Cardiac fibroblast (primary cell): ENCODE measurements around the gene CLDN34.
A peak's percentile ranks its signal among the peaks of the same experiment; 100 is the strongest.

Source experiments
- DNase-seq, 2 donors: peaks; one replicate each; pipeline versions ENCODE4 v3.0.0 to v3.0.0-alpha.2; 2010; ENCODE audit warnings: low read depth in 2 of 2
- H3K4me3 ChIP-seq, 2 donors: replicated peaks in 1 of 2; 1 replicate in 1 of 2; 2 replicates in 1 of 2; pipeline ENCODE4 v1.5.1; 2011; ENCODE audit warnings: low read depth in 2 of 2, low read length in 2 of 2, mild to moderate bottlenecking in 2 of 2, moderate library complexity in 1 of 2
- TF ChIP-seq, protein P1 (sequence below): IDR thresholded peaks from one replicate; pipeline ENCODE4 v1.5.1; 2011; ENCODE audit warnings: low read depth, mild to moderate bottlenecking, low read length, inconsistent platforms

Gene CLDN34

DNA sequence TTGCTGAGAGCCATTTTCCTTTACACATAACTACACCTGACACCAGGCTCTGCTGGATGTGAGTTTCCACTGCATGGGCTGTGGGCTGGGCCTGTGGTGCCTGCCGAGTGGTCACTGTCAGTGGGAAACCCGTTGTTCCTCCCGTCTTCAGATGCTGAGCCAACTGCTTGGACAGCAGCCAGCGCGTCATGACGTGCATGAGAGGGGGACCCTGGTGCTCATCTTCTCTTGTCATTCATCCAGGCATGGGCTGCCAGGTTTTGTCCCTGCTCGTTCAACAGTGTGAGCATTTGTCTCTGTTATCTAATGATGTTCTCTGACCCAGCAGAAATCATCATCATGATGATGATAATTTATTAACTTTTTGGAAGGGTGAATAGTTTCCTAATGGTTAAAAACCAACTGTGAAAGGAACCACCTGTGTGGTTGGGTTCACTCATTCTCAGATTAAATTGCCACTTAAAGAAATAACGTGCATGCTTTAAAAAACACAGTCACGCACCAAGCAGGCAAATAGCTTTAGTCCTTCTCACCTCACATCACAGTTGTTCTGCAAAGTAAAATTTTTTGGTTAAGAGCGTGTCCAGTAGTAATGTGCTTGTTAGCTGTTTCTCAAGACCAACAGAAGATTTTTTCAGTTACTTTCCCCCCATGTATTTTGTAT is 19.9 kb upstream of the CLDN34 start:
- H3K4me3 ChIP-seq: no peak overlapping the region
- TF ChIP-seq, protein P1, sequence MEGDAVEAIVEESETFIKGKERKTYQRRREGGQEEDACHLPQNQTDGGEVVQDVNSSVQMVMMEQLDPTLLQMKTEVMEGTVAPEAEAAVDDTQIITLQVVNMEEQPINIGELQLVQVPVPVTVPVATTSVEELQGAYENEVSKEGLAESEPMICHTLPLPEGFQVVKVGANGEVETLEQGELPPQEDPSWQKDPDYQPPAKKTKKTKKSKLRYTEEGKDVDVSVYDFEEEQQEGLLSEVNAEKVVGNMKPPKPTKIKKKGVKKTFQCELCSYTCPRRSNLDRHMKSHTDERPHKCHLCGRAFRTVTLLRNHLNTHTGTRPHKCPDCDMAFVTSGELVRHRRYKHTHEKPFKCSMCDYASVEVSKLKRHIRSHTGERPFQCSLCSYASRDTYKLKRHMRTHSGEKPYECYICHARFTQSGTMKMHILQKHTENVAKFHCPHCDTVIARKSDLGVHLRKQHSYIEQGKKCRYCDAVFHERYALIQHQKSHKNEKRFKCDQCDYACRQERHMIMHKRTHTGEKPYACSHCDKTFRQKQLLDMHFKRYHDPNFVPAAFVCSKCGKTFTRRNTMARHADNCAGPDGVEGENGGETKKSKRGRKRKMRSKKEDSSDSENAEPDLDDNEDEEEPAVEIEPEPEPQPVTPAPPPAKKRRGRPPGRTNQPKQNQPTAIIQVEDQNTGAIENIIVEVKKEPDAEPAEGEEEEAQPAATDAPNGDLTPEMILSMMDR: no peak
- no peak for DNase-seq

DNA sequence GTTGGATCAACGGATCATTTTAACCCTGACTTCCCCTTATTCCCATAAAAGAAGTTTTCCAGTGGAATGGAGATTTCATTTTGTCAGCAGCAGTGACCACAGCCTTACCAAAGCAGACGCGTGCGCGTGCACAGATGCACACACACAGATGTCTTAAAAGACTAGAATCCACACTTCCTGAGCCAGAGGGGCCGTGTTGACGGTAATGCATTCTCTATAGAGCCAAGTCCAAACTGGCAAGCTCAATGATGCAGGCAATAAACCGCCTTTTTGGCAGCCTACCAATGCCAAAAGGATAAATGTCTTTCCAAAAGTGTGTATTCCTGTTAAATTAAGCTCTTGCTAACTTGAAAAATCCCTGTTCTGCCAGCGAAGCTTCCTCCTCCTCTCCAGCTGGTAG is 18.8 kb upstream of the CLDN34 start:
- TF ChIP-seq, protein P1: no peak
- peak in 1 of 2 donors; percentile 5 for DNase-seq
- H3K4me3 ChIP-seq: no peak overlapping the region

- H3K4me3 ChIP-seq: no peak overlapping the region
- TF ChIP-seq, protein P1: no peak
- no peak for DNase-seq
These were observed 14.9 kb upstream of the CLDN34 start for GRCh38 chrX:9952300-9952699.

DNA sequence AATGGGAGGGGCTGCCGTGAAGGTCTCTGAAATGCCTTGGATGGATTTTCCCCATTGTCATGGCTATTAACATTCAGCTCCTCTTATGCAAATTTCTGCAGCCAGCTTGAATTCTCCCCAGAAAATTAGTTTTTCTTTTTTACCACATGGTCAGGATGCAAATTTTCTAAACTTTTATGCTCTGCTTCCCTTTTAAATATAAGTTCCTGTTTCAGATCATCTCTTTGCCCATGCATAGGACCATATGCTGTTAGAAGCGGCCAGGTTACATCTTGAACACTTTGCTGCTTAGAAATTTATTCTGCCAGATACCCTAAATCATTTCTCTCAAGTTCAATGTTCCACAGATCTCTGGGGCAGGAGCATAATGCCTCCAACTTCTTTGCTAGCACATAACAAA is 13.8 kb upstream of the CLDN34 start:
- no peak overlapping the region for H3K4me3 ChIP-seq
- TF ChIP-seq, protein P1: no peak
- DNase-seq: no peak

- TF ChIP-seq, protein P1: no peak
- DNase-seq: peak; percentile 52 to 68
- H3K4me3 ChIP-seq: no peak overlapping the region
These were observed 11.7 kb upstream of the CLDN34 start for GRCh38 chrX:9955506-9955905.

GRCh38 chrX:9957743-9958142 is 9.4 kb upstream of the CLDN34 start:
- no peak for DNase-seq
- TF ChIP-seq, protein P1: no peak
- H3K4me3 ChIP-seq: no peak overlapping the region

DNA sequence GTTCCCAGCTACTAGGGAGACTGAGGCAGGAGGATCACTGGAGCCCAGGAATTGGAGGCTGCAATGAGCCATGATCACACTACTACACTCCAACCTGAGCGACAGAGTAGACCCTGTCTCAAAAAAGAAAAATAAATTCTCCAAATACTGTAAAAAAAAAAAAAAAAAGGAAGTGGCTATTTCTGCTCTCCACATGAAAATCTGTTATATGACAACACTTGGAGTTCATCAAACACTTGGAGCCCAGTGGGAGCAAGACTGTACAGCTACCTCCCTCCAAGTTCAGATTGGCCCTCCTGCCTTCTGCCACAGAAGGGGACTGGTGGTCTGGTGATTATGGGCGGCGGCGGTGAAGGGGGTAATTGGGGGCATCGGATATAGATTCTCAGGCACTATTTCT is 9.0 kb upstream of the CLDN34 start:
- H3K4me3 ChIP-seq: no peak overlapping the region
- TF ChIP-seq, protein P1: no peak
- no peak for DNase-seq
